Activated CD8-positive, alpha-beta memory T cell treated with anti-CD3 and anti-CD28 coated beads, Interleukin-2, amount 50 U/mL, for 1 hour (primary cell): ENCODE results near the gene DUS1L.
"Not testable (repeated sequence)": the region's sequence is repeated elsewhere in the genome, so short reads cannot be mapped to it uniquely, and the experiment has no call there.

ENCODE experiments used
- DNase-seq: peaks from one replicate; pipeline ENCODE4 v3.0.0-alpha.2; 2020; ENCODE audit errors: extremely low read depth

DUS1L gene

GRCh38 chr17:82039695-82040299 is 25.8 kb downstream of the DUS1L start:
- no peak for DNase-seq

- not testable (repeated sequence) for DNase-seq
These were observed 26.7 kb downstream of the DUS1L start for GRCh38 chr17:82038796-82039409.

- no peak for DNase-seq
These were observed 27.8 kb downstream of the DUS1L start for GRCh38 chr17:82037889-82038195.

- DNase-seq = peak; percentile 78
These were observed 28.3 kb downstream of the DUS1L start, which contains the start of gene DCXR for GRCh38 chr17:82037092-82037888. TSS of gene DCXR (minus strand) at chr17:82037697. CDS start at chr17:82037682, 15 bp downstream.

- DNase-seq = no peak
These were observed 28.9 kb downstream of the DUS1L start for GRCh38 chr17:82036634-82037091.

GRCh38 chr17:82035956-82036633 is 29.5 kb downstream of the DUS1L start:
- no peak for DNase-seq

GRCh38 chr17:82035488-82035887 is 30.1 kb downstream of the DUS1L start:
- DNase-seq = no peak

- no peak for DNase-seq
These were observed 31.1 kb downstream of the DUS1L start for GRCh38 chr17:82034371-82035011.

GRCh38 chr17:82033359-82034085 is 32.1 kb downstream of the DUS1L start:
- DNase-seq = no peak

- DNase-seq = no peak
These were observed 33.5 kb downstream of the DUS1L start for GRCh38 chr17:82031885-82032627.

GRCh38 chr17:82031303-82031884 is 34.2 kb downstream of the DUS1L start, which contains the start of gene RAC3:
TSS of gene RAC3 (plus strand) at chr17:82031678. CDS start at chr17:82031762, 84 bp downstream.
- no peak for DNase-seq

- DNase-seq = no peak
These were observed 34.9 kb downstream of the DUS1L start for GRCh38 chr17:82030470-82031302.

GRCh38 chr17:82029990-82030469 is 35.6 kb downstream of the DUS1L start:
- DNase-seq = no peak

- no peak for DNase-seq
These were observed 36.2 kb downstream of the DUS1L start for GRCh38 chr17:82029391-82029790.

GRCh38 chr17:82028966-82029365 is 36.6 kb downstream of the DUS1L start:
- no peak for DNase-seq

GRCh38 chr17:82028246-82028645 is 37.4 kb downstream of the DUS1L start:
- DNase-seq = no peak

GRCh38 chr17:82025401-82026107 is 40.0 kb downstream of the DUS1L start:
- no peak for DNase-seq

GRCh38 chr17:82024859-82025258 is 40.7 kb downstream of the DUS1L start:
- DNase-seq = no peak
